ENCODE data around the gene ZPR1. TPM values are rescaled to one million over a fixed set of nuclear protein-coding genes. Genes with fewer than 3 reads are reported as not detected.

Gene ZPR1
- total RNA-seq, 1 donor: 36.2 TPM

GRCh38 chr11:116736763-116737162 lies 51.1 kb downstream of the ZPR1 start:
- peak; percentile 31 for TF ChIP-seq CTCF (IDR thresholded peaks at IDR 0.05; ENCODE audit: extremely low read depth, low read depth, low read length)
- peaks cover 3% of the 10 kb centered on the region for H3K4me1 ChIP-seq (ENCODE audit: insufficient read depth, low read length)
- H3K4me2 ChIP-seq (ENCODE audit: insufficient read depth, low read length): no peak overlapping the region
- H2AFZ ChIP-seq (ENCODE audit: low read length): no peak overlapping the region
- no peak overlapping the region for H3K4me3 ChIP-seq (ENCODE audit: insufficient read depth, low read length)
- H3K9me3 ChIP-seq (ENCODE audit: low read depth, low read length): no peaks in the 10 kb centered on the region
- H4K20me1 ChIP-seq (ENCODE audit: insufficient read depth, low read length): no peaks in the 10 kb centered on the region
- no peak overlapping the region for H3K27ac ChIP-seq (ENCODE audit: low read depth, low read length)
- peaks cover 9% of the 10 kb centered on the region for H3K27me3 ChIP-seq (ENCODE audit: insufficient read depth, low read length)
- no peaks in the 10 kb centered on the region for H3K36me3 ChIP-seq (ENCODE audit: insufficient read depth, low read length)
- no peak for DNase-seq (ENCODE audit: insufficient read length, low spot score, missing footprints)
- no peaks in the 10 kb centered on the region for H3K79me2 ChIP-seq (ENCODE audit: insufficient read depth, low read length)

- H3K9me3 ChIP-seq (ENCODE audit: low read depth, low read length): no peaks in the 10 kb centered on the region
- H4K20me1 ChIP-seq (ENCODE audit: insufficient read depth, low read length): no peaks in the 10 kb centered on the region
- H2AFZ ChIP-seq (ENCODE audit: low read length): no peak overlapping the region
- DNase-seq (ENCODE audit: insufficient read length, low spot score, missing footprints): no peak
- H3K27me3 ChIP-seq (ENCODE audit: insufficient read depth, low read length): peaks cover 20% of the 10 kb centered on the region
- no peak overlapping the region for H3K4me2 ChIP-seq (ENCODE audit: insufficient read depth, low read length)
- no peak overlapping the region for H3K4me3 ChIP-seq (ENCODE audit: insufficient read depth, low read length)
- H3K4me1 ChIP-seq (ENCODE audit: insufficient read depth, low read length): no peaks in the 10 kb centered on the region
- no peak overlapping the region for H3K27ac ChIP-seq (ENCODE audit: low read depth, low read length)
- TF ChIP-seq CTCF (IDR thresholded peaks at IDR 0.05; ENCODE audit: extremely low read depth, low read depth, low read length): no peak
- H3K36me3 ChIP-seq (ENCODE audit: insufficient read depth, low read length): no peaks in the 10 kb centered on the region
- H3K79me2 ChIP-seq (ENCODE audit: insufficient read depth, low read length): no peaks in the 10 kb centered on the region
Observed at GRCh38 chr11:116733969-116734508, 53.8 kb downstream of the ZPR1 start.

GRCh38 chr11:116733043-116733755 lies 54.6 kb downstream of the ZPR1 start:
- H2AFZ ChIP-seq (ENCODE audit: low read length): no peak overlapping the region
- H3K4me1 ChIP-seq (ENCODE audit: insufficient read depth, low read length): no peaks in the 10 kb centered on the region
- peak overlapping the region; percentile 20 for H3K4me2 ChIP-seq (ENCODE audit: insufficient read depth, low read length)
- H3K27ac ChIP-seq (ENCODE audit: low read depth, low read length): no peak overlapping the region
- no peak for TF ChIP-seq CTCF (IDR thresholded peaks at IDR 0.05; ENCODE audit: extremely low read depth, low read depth, low read length)
- H3K36me3 ChIP-seq (ENCODE audit: insufficient read depth, low read length): no peaks in the 10 kb centered on the region
- no peaks in the 10 kb centered on the region for H4K20me1 ChIP-seq (ENCODE audit: insufficient read depth, low read length)
- no peak for DNase-seq (ENCODE audit: insufficient read length, low spot score, missing footprints)
- peaks cover 20% of the 10 kb centered on the region for H3K27me3 ChIP-seq (ENCODE audit: insufficient read depth, low read length)
- H3K9me3 ChIP-seq (ENCODE audit: low read depth, low read length): no peaks in the 10 kb centered on the region
- no peaks in the 10 kb centered on the region for H3K79me2 ChIP-seq (ENCODE audit: insufficient read depth, low read length)
- no peak overlapping the region for H3K4me3 ChIP-seq (ENCODE audit: insufficient read depth, low read length)

GRCh38 chr11:116732271-116733042 lies 55.4 kb downstream of the ZPR1 start:
- H3K27ac ChIP-seq (ENCODE audit: low read depth, low read length): no peak overlapping the region
- H3K9me3 ChIP-seq (ENCODE audit: low read depth, low read length): no peaks in the 10 kb centered on the region
- TF ChIP-seq CTCF (IDR thresholded peaks at IDR 0.05; ENCODE audit: extremely low read depth, low read depth, low read length): peak; percentile 79
- peak; percentile 98 for DNase-seq (ENCODE audit: insufficient read length, low spot score, missing footprints)
- H2AFZ ChIP-seq (ENCODE audit: low read length): peak overlapping the region; percentile 39
- H4K20me1 ChIP-seq (ENCODE audit: insufficient read depth, low read length): no peaks in the 10 kb centered on the region
- H3K4me3 ChIP-seq (ENCODE audit: insufficient read depth, low read length): no peak overlapping the region
- no peaks in the 10 kb centered on the region for H3K4me1 ChIP-seq (ENCODE audit: insufficient read depth, low read length)
- no peaks in the 10 kb centered on the region for H3K36me3 ChIP-seq (ENCODE audit: insufficient read depth, low read length)
- no peaks in the 10 kb centered on the region for H3K79me2 ChIP-seq (ENCODE audit: insufficient read depth, low read length)
- H3K4me2 ChIP-seq (ENCODE audit: insufficient read depth, low read length): peak overlapping the region; percentile 20
- peaks cover 20% of the 10 kb centered on the region for H3K27me3 ChIP-seq (ENCODE audit: insufficient read depth, low read length)
